Stimulated activated CD8-positive, alpha-beta memory T cell treated with anti-CD3 and anti-CD28 coated beads, Interleukin-2, amount 100 ng/mL, for 48 hours (primary cell): ENCODE measurements around the gene CCDC9.

Experiments
- DNase-seq, 2 donors: peaks; one replicate each; pipeline ENCODE4 v3.0.0-alpha.2; 2020; ENCODE audit warnings: low read depth in 2 of 2

CCDC9 gene

GRCh38 chr19:47255879-47256692 lies at the start of gene CCDC9:
TSS of gene CCDC9 (plus strand) at chr19:47256525. CDS start at chr19:47258401, 1,876 bp downstream.
- peak; percentile 91 to 92 for DNase-seq

- no peak for DNase-seq
Measured at GRCh38 chr19:47209319-47210179, 46.8 kb upstream of the CCDC9 start.

GRCh38 chr19:47210180-47210490 lies 46.2 kb upstream of the CCDC9 start:
- no peak for DNase-seq

- peak; percentile 58 to 63 for DNase-seq
Measured at GRCh38 chr19:47210689-47211316, 45.5 kb upstream of the CCDC9 start.

- DNase-seq: no peak
Measured at GRCh38 chr19:47215581-47215980, 40.7 kb upstream of the CCDC9 start.

GRCh38 chr19:47221080-47221841 lies 35.1 kb upstream of the CCDC9 start:
- no peak for DNase-seq

- DNase-seq: no peak
Measured at GRCh38 chr19:47221890-47222289, 34.4 kb upstream of the CCDC9 start.

- peak; percentile 75 to 78 for DNase-seq
Measured at GRCh38 chr19:47225746-47226425, 30.4 kb upstream of the CCDC9 start.

GRCh38 chr19:47226426-47227351 lies 29.6 kb upstream of the CCDC9 start:
- no peak for DNase-seq

GRCh38 chr19:47227352-47228167 lies 28.8 kb upstream of the CCDC9 start:
- no peak for DNase-seq

- no peak for DNase-seq
Measured at GRCh38 chr19:47228168-47228936, 28.0 kb upstream of the CCDC9 start.

- no peak for DNase-seq
Measured at GRCh38 chr19:47228937-47229675, 27.2 kb upstream of the CCDC9 start.

- no peak for DNase-seq
Measured at GRCh38 chr19:47229676-47230053, 26.7 kb upstream of the CCDC9 start.

GRCh38 chr19:47230054-47230920 lies 26.0 kb upstream of the CCDC9 start:
- peak; percentile 68 to 73 for DNase-seq

GRCh38 chr19:47230921-47231214 lies 25.5 kb upstream of the CCDC9 start, which contains the start of gene BBC3:
TSS of gene BBC3 (minus strand) at chr19:47231199. CDS start at chr19:47228431, 2,768 bp downstream.
- no peak for DNase-seq

GRCh38 chr19:47231215-47232054 lies 24.9 kb upstream of the CCDC9 start:
- DNase-seq: peak; percentile 84 to 92
